OCI-LY7 (cell line): ENCODE measurements around the gene NCL. TPM values are rescaled to one million over a fixed set of nuclear protein-coding genes. Genes with fewer than 3 reads are reported as not detected.

ENCODE experiments used
- BruUV-seq: library from RNA; stranded (reverse); fragments of 400-500 nt; replicated peaks from 2 replicates; lab custom pipeline; 2021; lab: Mats Ljungman, UMichigan
- CTCF ChIA-PET: fragments of 300-600 bp; sonication (Branson Sonifier 250); formaldehyde crosslinking; loops from one replicate; lab custom pipeline; 2022; ENCODE audit warnings: antibody characterized with exemption; ENCODE audit not compliant: unreplicated experiment; lab: Charles Lee
- POLR2A ChIA-PET: fragments of 300-600 bp; sonication (Branson Sonifier 250); formaldehyde crosslinking; loops from one replicate; lab custom pipeline; 2022; ENCODE audit warnings: antibody characterized with exemption; lab: Charles Lee
- DNase-seq: peaks from one replicate; pipeline ENCODE4 v3.0.0-alpha.2; 2015; ENCODE audit warnings: low spot score
- H2AFZ ChIP-seq: fragments of 200-600 bp; sonication (generic), shearing (Covaris generic); 2 replicates; pipeline ENCODE4 v1.6.1; 2014; ENCODE audit warnings: mild to moderate bottlenecking, antibody characterized with exemption, low read length, moderate library complexity
- H3K27ac ChIP-seq: fragments of 200-600 bp; sonication (generic); 2 replicates; pipeline ENCODE4 v1.5.1; 2014; ENCODE audit warnings: mixed run types, low read depth, mild to moderate bottlenecking, moderate library complexity, low read length, inconsistent platforms; ENCODE audit not compliant: poor library complexity, severe bottlenecking
- H3K36me3 ChIP-seq: fragments of 200-600 bp; sonication (generic); 2 replicates; pipeline ENCODE4 v1.6.1; 2014; ENCODE audit warnings: mild to moderate bottlenecking, antibody characterized with exemption, low read length, moderate library complexity, mixed read lengths; ENCODE audit not compliant: insufficient read depth
- H3K4me1 ChIP-seq: fragments of 200-600 bp; sonication (generic); 2 replicates; pipeline ENCODE4 v1.5.1; 2014; ENCODE audit warnings: mild to moderate bottlenecking, low read length; ENCODE audit not compliant: insufficient read depth, poor library complexity, severe bottlenecking
- H3K4me2 ChIP-seq: fragments of 200-600 bp; sonication (generic); 2 replicates; pipeline ENCODE4 v1.6.1; 2014; ENCODE audit warnings: mild to moderate bottlenecking, low read length
- H3K4me3 ChIP-seq: fragments of 200-600 bp; sonication (generic); 2 replicates; pipeline ENCODE4 v1.5.1; 2014; ENCODE audit warnings: mild to moderate bottlenecking, low read depth, low read length; ENCODE audit not compliant: poor library complexity, severe bottlenecking
- H3K79me2 ChIP-seq: fragments of 200-600 bp; sonication (generic); 2 replicates; pipeline ENCODE4 v1.6.1; 2016; ENCODE audit warnings: low read depth, mild to moderate bottlenecking, low read length, moderate library complexity, mixed read lengths; ENCODE audit not compliant: insufficient read depth
- H3K9me2 ChIP-seq: fragments of 200-600 bp; sonication (generic); 2 replicates; pipeline ENCODE4 v1.6.1; 2016; ENCODE audit warnings: mild to moderate bottlenecking, low read length, mixed read lengths; ENCODE audit not compliant: insufficient read depth
- H3K9me3 ChIP-seq: fragments of 200-600 bp; sonication (generic); 2 replicates; pipeline ENCODE4 v1.6.1; 2014; ENCODE audit warnings: mild to moderate bottlenecking, mixed run types, low read length, mixed read lengths
- H4K20me1 ChIP-seq: fragments of 200-600 bp; sonication (generic); 2 replicates; pipeline ENCODE4 v1.6.1; 2014; ENCODE audit warnings: mild to moderate bottlenecking, antibody characterized with exemption, low read length, moderate library complexity, mixed read lengths; ENCODE audit not compliant: insufficient read depth
- EZH2phosphoT487 ChIP-seq: fragments of 200-600 bp; sonication (generic); IDR thresholded peaks from 2 replicates; pipeline ENCODE4 v1.6.1; 2018; ENCODE audit warnings: low read depth, borderline replicate concordance, mild to moderate bottlenecking, mixed run types, antibody characterized with exemption, low read length, moderate library complexity, mixed read lengths
- intact Hi-C: fragments of 100-400 bp; cut with micrococcal nuclease; formaldehyde crosslinking; loops from one replicate; pipeline ENCODE4 v1.10.0; 2022; ENCODE audit not compliant: unreplicated experiment
- total RNA-seq, 2 experiments: library from RNA; depleted of rRNA in 1 of 2; stranded (reverse); fragments of >200 nt in 1 of 2; shearing (Covaris generic) in 1 of 2; gene quantifications; 2 replicates each; pipeline ENCODE4 v1.2.3, GENCODE V29; 2014 to 2022
- TF ChIP-seq, protein P1 (sequence below): fragments of 200-600 bp; sonication (generic); conservative IDR thresholded peaks from 2 replicates; pipeline ENCODE4 v1.5.1; 2014; ENCODE audit warnings: mild to moderate bottlenecking, antibody characterized with exemption, low read length, moderate library complexity, mixed read lengths

NCL gene
- total RNA-seq, 2 experiments from 2014 or later = 255 to 1,007 TPM

DNA sequence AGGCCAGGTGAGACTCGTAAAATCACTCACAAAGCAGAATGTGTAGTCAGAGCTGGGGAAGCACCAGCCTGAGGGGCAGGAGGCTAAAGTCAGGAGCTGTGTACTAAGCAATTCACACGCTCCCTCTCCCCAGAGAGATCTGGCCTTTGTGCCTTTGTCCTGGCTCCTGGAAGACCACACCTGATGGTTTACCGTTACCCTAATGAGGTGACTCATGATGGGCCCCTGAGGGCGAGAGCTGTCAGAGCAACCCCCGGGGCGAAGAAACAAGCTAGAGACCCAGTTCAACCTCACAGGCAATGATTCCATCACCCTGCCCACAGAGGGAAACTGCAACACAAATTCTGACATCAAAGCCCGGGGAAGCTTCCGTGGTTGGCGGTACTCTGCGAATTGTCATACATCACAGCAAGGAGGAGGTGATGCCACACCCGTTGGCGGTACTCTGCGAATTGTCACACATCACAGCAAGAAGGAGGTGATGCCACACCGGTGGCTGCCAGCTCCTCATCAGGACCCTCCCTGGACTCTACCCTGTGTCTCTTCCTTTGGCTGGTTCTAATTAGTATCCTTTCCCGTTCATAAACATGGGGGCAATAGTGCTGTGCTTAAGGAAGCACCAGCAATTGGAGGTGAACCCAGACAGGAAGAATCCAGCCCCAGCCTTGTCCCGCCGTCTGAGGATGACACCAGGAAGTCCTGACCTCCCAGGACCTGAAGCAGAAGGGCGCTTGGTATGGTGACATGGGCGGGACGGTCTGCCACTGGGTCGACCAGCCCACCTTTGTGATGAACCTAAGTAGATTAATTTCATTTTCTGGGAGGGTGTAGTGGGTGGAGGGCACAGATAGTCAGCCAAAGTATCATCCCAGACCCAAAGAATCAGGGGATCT is 38.2 kb downstream of the NCL start:
- Histone ChIP-seq H3K79me2 (no peaks in the 10 kb centered on the region), H3K9me2 (no peaks in the 10 kb centered on the region), H3K4me3 (no peak overlapping the region), H3K36me3 (no peaks in the 10 kb centered on the region), H3K9me3 (no peaks in the 10 kb centered on the region), H2AFZ (no peak overlapping the region), H3K4me2 (no peak overlapping the region), H4K20me1 (no peaks in the 10 kb centered on the region), H3K4me1 (no peaks in the 10 kb centered on the region), H3K27ac (no peak overlapping the region)
- ChIA-PET POLR2A (interaction anchor here (0.9 to 1.3 kb wide), 2 partner anchors 9 to 13 kb away, joined by 3 read pairs; no protein-coding TSS in a partner anchor), CTCF (no interaction called here)
- DNase-seq = no peak
- no peak for TF ChIP-seq EZH2phosphoT487
- TF ChIP-seq, protein P1, sequence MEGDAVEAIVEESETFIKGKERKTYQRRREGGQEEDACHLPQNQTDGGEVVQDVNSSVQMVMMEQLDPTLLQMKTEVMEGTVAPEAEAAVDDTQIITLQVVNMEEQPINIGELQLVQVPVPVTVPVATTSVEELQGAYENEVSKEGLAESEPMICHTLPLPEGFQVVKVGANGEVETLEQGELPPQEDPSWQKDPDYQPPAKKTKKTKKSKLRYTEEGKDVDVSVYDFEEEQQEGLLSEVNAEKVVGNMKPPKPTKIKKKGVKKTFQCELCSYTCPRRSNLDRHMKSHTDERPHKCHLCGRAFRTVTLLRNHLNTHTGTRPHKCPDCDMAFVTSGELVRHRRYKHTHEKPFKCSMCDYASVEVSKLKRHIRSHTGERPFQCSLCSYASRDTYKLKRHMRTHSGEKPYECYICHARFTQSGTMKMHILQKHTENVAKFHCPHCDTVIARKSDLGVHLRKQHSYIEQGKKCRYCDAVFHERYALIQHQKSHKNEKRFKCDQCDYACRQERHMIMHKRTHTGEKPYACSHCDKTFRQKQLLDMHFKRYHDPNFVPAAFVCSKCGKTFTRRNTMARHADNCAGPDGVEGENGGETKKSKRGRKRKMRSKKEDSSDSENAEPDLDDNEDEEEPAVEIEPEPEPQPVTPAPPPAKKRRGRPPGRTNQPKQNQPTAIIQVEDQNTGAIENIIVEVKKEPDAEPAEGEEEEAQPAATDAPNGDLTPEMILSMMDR = no peak
- intact Hi-C loops = no loop called here
- BruUV-seq = no TSS peak

DNA sequence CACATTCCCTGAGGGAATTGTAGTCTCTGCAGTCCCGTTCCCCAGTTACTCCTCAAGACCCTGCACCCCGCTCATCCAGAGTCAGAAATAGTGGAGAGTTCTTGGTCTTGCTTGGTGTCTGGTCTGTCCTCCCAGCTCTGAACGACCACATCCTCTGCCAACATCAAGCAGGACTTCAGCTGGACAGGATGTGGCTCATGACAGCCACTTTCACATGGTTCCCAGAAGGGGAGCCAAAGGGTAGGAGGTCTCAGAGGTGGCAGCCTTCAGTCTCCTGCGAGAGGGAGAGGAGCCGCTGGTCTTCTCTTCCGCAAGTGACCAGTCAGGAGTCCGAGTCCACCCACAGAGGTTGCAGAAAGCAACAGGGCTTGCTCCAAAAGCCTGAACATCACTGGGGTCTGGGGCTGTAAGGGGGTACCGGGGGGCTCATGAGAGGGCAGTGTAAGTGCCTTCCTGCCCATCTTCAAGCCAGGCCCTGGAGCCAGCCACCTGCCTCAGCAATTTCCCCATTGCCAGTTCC is 38.9 kb downstream of the NCL start:
- CTCF ChIA-PET = no interaction called here
- TF ChIP-seq EZH2phosphoT487 = no peak
- TF ChIP-seq, protein P1 = no peak
- no peak for DNase-seq
- no peak overlapping the region for H2AFZ ChIP-seq
- H3K4me2 ChIP-seq = no peak overlapping the region
- no peaks in the 10 kb centered on the region for H3K79me2 ChIP-seq
- no peaks in the 10 kb centered on the region for H3K36me3 ChIP-seq
- intact Hi-C loops = no loop called here
- H3K4me1 ChIP-seq = no peaks in the 10 kb centered on the region
- no TSS peak for BruUV-seq
- no peak overlapping the region for H3K4me3 ChIP-seq
- POLR2A ChIA-PET = interaction anchor here (0.9 kb wide), 1 partner anchor 13 kb away, joined by 3 read pairs; no protein-coding TSS in a partner anchor
- no peaks in the 10 kb centered on the region for H3K9me2 ChIP-seq
- H4K20me1 ChIP-seq = no peaks in the 10 kb centered on the region
- no peak overlapping the region for H3K27ac ChIP-seq
- H3K9me3 ChIP-seq = no peaks in the 10 kb centered on the region
